D341Med (cell line): Measurements from ENCODE around the gene IFNA21.
"Not testable (repeated sequence)": the region's sequence is repeated elsewhere in the genome, so short reads cannot be mapped to it uniquely, and the experiment has no call there.

Source experiments
- DNase-seq: peaks from one replicate; pipeline ENCODE4 v3.0.0; 2012; ENCODE audit warnings: low spot score

Gene IFNA21

DNA sequence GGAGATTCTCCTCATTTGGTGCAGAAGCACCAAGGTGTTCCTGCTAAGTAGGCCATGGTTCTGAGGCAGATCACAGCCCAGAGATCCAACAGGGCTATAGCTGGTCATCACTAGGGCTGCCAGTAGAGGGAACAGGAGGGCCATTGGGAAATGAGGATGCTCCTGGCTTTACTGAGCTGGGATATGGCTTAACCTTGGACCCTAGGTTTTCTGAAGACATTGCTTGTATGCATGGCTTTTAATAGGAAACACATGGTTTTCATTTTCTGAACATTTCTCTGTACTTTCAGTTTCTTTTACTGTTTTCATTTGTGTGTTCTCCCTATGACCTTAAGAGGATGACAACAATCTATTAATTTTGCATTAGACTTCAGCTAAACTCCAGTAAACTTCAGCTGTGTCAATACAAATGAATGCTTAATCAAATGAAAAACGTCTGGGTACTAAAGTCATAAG is 25.0 kb downstream of the IFNA21 start, which contains the start of gene IFNW1:
Gene IFNW1, minus strand, starts transcription at position 406 of the 456 bp plus-strand sequence. Its CDS starts 262 bp downstream, at position 144.
- DNase-seq, result no peak

DNA sequence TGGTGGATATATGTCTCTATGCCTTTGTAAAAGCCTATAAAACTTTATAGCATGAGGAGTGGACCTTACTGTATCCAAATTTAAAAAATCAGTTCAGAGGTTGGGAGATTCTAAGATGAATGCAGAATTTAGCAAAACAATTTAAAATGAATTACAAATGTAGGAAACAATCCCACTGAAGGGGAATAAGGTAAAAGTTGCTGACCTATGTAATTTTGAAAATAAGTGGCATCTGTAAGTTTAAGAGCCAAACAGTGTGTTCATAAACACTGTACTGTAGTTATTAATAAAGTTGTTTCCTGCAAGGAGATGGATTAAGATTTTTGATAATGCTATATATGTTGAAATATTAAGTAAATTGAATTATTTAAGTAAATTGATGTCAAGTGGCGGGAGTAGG is 29.4 kb downstream of the IFNA21 start:
- no peak for DNase-seq

DNA sequence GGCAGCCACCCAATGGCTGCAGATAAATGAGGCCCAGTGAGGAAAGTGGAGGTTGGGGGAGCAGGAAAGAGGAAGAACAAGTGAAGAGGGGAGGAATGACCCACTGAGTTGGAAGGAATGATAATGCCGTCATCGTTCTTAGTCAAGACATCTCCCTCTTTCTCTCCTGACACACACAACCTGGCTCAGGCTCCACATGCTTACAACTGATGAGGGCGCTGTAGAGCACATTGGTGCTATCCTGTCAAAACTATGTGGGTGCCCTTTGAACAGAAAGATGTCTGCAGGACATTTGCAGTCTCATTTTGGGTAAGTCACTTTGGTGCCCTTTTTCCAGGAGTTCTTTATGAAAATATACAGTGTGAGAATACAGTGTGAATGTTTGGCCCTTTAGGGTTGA is 30.7 kb downstream of the IFNA21 start:
- DNase-seq, result no peak

DNA sequence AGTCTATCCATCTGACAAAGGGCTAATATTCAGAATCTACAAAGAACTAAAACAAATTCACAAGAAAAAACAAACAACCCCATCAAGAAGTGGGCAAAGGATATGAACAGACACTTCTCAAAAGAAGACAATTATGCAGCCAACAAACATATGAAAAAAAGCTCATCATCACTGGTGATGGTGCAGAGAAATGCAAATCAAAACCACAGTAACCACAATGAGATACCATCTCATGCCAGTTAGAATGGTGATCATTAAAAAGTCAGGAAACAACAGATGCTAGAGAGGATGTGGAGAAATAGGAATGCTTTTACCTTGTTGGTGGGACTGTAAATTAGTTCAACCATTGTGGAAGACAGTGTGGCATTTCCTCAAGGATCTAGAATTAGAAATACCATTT is 38.3 kb downstream of the IFNA21 start:
- not testable (repeated sequence) for DNase-seq

DNA sequence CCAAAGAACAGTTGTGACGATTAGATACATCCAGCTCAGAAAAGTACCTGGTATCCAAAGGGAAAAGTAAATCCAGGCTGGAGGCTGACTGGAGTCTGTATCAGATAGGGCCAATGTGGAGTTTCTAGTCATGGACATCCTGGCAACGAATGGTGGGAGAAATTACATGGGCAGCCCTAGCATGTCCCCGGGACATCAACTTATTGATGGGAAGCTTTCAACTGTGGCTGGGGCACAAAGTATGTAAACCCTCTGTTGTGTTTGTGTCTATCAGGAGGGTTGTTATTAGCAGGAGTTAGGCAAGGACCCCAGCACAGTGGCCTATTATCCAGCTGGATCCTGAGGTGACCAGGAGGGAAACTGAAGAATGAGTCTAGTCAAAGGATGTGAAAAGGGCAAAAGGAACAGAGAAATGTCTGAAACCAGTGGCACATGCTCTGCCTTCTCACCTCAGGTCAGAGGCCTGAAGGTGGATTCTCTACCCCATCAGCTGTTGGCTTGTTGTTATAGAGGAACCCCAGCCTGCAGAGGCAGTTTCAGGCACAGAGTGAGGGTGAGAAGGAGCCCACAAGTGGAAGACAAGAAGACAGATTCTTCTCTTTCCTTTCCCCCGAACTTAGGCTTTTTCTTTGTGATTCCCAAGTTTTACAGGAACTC is 44.7 kb downstream of the IFNA21 start:
- no peak for DNase-seq

DNA sequence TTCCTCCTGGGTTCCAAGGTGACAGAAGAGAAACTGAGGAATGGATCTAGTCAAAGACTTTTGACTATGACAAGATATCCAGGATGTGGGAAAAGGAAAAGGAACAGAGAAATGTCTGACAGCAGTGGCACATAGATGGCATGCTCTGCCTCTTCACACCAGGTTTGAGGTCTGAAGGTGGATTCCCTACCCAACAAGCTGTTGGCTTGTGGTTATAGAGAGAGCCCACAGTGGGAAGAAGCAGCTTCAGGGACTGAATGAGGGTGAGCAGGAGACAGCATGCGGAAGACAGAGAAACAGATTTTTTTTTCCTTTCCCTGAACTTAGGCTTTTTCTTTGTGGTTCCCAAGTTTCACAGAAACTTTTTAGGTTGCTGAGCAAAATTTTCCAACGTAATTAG is 45.4 kb downstream of the IFNA21 start:
- no peak for DNase-seq

DNA sequence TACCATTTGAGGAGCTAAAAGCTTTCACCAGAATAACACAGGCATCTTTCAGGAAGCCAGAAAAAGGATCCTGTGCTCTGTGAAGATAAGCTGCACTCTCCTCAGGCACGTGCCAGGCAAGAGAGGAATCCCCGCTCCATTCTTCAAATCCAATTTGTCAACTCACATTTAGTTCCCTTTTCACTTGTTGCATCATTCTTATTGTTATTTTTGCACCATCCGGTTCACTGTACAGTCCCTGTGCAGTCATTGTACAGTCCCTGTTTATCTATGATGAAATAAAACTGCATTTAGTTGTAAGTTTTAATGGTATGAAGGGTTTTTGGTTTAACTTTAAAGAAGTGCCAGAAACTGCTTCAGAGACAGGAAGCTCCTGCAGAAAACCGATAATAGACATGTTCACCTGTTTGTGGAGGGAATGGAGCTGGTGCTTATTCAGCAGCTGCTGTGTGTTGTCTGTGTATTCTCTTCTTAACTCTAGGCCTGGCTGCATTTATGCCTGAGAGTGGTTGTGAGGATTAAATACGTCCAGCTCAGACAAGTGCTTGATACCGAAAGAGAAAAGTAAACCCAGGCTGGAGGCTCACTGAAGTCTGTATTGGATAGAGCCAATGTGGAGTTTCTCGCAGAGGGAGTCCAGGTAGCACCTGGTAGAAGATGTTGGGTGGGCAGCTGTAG is 47.2 kb downstream of the IFNA21 start:
- no peak for DNase-seq
